D721Med (cell line): Measurements from ENCODE around the gene MAGEB4.

Source experiments
- DNase-seq: peaks from one replicate; pipeline ENCODE4 v3.0.0; 2011; ENCODE audit warnings: low spot score; ENCODE audit not compliant: insufficient read length
- FAIRE-seq: peaks from 2 replicates; lab custom pipeline; 2011; peaks lifted over from hg19 to GRCh38; lab: Jason Lieb, UNC
- TF ChIP-seq, protein P1 (sequence below): IDR thresholded peaks from 2 replicates; pipeline ENCODE4 v1.5.1; 2012; ENCODE audit warnings: mild to moderate bottlenecking, control low read depth; ENCODE audit not compliant: insufficient read depth; ENCODE audit errors: missing control alignments

Gene MAGEB4

DNA sequence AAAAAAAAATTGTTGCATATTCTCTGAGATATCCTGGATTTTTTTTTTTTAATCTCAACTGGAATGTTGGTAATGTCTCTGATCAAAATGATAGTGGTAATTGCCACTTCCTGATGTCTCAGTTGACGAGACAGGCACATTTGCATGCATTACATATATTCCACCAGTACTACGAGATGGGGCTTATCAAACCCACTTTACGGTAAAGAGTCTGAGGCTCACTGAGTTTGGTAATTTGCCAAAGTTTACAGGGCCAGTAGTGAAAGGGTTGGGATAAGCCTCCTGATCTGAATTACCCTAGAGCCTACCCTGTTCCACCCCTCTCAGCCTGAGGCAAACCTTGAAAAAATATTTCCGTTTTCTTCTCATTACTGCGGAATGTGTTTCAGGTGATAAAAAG, 21.1 kb upstream of the MAGEB4 start:
- FAIRE-seq (no peak), DNase-seq (no peak)
- TF ChIP-seq, protein P1, sequence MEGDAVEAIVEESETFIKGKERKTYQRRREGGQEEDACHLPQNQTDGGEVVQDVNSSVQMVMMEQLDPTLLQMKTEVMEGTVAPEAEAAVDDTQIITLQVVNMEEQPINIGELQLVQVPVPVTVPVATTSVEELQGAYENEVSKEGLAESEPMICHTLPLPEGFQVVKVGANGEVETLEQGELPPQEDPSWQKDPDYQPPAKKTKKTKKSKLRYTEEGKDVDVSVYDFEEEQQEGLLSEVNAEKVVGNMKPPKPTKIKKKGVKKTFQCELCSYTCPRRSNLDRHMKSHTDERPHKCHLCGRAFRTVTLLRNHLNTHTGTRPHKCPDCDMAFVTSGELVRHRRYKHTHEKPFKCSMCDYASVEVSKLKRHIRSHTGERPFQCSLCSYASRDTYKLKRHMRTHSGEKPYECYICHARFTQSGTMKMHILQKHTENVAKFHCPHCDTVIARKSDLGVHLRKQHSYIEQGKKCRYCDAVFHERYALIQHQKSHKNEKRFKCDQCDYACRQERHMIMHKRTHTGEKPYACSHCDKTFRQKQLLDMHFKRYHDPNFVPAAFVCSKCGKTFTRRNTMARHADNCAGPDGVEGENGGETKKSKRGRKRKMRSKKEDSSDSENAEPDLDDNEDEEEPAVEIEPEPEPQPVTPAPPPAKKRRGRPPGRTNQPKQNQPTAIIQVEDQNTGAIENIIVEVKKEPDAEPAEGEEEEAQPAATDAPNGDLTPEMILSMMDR: no peak

DNA sequence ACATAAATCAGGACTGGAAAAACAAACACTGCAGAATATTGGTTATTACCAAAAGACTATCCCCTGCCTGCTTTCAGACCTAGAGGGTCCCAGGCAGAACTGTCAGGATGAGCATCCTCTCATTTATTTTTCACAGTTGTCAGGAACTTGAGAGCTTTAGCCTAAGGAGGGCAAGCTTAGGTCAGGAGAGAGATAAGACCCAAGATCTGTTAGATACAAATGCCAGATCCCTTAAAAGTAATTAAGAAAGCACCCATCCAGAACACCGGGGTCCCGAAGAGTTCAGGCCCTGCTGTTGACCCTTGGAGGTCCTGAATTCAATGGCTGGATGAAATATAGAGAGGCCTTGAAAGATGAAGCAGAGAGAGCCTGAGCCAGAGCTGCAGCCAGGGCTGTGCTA, 17.3 kb upstream of the MAGEB4 start:
- TF ChIP-seq, protein P1: no peak
- no peak for DNase-seq
- no peak for FAIRE-seq

DNA sequence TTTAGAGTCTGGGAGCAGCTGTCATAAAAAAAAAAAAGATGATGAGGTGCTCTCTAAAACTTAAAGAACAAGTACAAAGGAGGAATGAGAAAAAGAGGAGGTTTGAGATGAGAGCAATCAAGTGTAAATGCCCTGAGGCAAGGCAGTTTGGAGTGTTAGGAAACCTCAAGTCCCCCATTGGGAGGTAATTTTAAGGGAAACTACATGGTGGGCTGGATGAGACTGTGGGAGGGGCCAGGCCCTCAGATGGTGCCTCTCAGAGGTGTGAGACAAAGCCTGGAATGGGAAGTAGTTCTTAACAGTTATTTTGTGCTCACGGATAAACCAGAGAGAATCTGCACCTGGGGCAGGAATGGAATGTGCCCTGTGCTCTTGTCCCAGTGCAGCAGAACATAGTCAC, 13.3 kb upstream of the MAGEB4 start:
- DNase-seq: no peak
- TF ChIP-seq, protein P1: no peak
- no peak for FAIRE-seq

DNA sequence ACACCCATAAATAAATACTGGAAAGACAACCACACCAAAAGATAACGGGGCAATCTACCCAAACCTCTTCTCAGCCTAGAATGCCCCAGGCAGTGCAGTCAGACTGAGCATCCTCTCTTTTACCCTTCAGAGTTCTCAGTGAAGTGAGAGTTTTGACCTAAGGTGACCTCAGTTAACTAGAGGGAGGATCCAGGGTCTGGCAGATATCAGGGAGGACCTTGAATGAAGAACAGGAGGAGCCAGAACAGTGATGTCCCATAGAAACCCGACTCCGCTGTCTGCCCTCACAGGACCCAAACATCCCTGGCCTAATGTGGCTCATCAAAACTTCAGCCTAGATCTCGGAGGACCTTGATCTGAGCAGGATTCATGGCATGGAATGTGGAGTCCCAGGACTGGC, 11.4 kb upstream of the MAGEB4 start, which contains the start of gene MAGEB3:
TSS of gene MAGEB3 (plus strand) at position 263 of the 400 bp plus-strand sequence. CDS start 5,268 bp downstream, outside the sequence.
- DNase-seq (no peak), FAIRE-seq (no peak)
- TF ChIP-seq, protein P1: no peak

DNA sequence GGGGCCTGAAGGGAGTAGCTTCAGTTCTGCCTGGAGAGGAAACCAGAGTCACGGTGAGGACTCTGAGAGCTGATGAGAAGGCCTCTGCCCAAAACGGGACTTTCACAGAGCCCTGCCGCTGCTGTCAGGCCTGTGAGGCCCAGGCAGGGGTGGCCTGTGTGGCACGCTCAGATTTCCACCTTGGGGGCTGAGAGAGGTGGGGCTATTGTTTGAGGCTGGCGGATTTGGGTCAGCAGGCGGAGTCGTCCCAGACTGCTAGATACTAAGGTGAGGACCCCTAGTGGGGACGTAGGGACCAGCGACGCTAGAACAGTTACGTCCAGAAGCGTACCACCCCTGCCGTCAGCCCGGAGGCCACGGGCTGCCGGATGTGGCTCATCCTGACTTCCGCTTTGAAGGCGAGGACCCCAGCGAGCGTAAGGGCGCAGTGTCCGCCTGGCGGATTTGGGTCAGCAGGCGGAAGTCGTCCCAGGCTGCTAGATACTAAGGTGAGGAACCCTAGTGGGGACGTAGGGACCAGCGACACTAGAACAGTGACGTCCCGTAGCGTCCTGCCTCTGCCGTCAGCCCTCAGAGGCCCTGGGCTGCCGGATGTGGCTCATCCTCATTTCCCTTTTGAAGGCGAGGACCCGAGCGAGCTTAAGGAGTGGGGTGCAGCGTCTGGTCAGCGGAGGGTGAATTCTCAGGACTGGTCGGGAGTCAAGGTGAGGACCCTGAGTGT, 5.1 kb downstream of the MAGEB4 start, which contains the start of gene MAGEB1:
TSS of gene MAGEB1 (plus strand) at position 378 of the 721 bp plus-strand sequence. CDS start 3,348 bp downstream, outside the sequence.
- TF ChIP-seq, protein P1: no peak
- DNase-seq: no peak
- no peak for FAIRE-seq

DNA sequence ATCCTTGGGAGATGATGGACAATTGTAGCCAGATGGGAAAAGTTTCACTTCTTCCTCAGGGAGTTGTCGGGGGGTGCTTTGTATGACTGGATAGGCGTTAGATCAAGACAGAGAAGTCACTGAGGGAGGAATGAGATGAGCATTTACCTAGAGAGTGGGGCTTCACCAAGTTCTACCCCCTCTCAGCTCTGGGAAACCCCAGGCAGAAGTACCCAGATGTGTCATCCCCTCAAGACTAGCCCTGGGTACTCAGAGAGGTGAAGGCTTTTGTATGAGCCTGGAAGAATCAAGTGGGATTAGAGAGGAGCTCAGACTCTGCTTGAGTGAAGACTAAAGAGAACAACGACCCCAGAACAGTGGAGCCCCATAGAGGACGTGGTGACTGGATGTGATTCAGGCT, 7.1 kb downstream of the MAGEB4 start:
- no peak for DNase-seq
- TF ChIP-seq, protein P1: no peak
- FAIRE-seq: no peak

DNA sequence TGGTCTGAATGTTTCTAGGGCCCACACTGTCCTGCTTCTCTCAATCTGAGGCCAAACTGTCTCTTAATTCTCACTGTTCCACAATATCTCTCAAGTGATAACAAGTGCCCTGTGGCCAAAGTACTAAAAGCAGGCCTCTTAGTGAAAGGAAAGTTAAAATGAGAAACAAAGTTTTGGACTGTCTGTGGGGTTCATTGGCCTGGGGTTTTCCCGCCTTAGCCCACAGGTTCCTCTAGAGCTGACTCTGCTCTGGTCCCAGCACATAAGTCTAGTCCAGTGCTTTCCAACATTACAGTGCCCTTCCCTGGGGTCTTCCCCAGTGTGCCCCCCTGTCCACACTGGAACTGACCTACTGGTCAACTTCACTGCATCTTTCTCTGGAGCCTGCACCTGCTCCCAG, 11.5 kb downstream of the MAGEB4 start:
- DNase-seq: no peak
- TF ChIP-seq, protein P1: no peak
- FAIRE-seq: no peak
